Stimulated activated CD8-positive, alpha-beta memory T cell treated with anti-CD3 and anti-CD28 coated beads, Interleukin-15, amount 100 ng/mL, for 24 hours (primary cell): Measurements from ENCODE around the gene SURF1.
"Not testable (repeated sequence)": the region's sequence is repeated elsewhere in the genome, so short reads cannot be mapped to it uniquely, and the experiment has no call there.

Experiments used
- DNase-seq: peaks from one replicate; pipeline ENCODE4 v3.0.0-alpha.2; 2020; ENCODE audit warnings: low read depth

Gene SURF1

DNA sequence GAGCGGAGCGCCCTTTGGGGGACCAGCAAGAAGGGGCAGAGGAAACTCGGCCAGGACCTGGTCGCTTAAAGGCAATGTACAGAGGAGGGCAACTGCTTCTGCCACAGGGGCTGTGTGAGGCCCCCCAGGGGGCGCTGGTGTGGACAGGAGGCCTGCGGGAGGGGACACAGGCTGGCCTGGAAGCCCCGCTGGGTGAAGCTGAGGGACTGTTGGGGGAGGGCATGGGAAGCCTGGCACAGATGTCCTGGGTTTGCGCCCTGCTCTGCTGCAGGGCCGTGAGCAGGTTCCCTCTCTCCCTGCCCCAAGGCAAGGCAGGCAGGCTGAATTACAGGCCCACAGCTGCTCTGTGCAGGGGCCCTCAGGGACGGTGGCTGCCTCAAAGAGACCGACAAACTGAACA lies 13.7 kb downstream of the SURF1 start:
- DNase-seq = no peak

DNA sequence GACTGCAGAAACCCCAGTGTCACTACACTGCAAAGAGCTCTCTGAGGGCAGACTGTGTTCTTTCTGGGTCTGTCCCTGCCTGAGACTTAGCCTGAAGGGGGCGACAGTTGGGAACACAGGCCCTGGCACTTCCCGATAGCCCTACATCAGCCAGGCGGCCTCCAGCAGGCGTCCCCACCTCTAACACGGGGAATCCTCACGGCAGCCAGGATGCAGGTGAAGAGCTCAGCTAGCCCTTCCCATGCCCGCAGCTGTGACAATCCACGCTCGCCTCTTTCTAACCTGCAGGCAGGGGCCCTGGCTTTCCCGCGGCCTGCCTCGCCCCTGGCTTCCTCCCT lies 14.2 kb downstream of the SURF1 start:
- DNase-seq = no peak

DNA sequence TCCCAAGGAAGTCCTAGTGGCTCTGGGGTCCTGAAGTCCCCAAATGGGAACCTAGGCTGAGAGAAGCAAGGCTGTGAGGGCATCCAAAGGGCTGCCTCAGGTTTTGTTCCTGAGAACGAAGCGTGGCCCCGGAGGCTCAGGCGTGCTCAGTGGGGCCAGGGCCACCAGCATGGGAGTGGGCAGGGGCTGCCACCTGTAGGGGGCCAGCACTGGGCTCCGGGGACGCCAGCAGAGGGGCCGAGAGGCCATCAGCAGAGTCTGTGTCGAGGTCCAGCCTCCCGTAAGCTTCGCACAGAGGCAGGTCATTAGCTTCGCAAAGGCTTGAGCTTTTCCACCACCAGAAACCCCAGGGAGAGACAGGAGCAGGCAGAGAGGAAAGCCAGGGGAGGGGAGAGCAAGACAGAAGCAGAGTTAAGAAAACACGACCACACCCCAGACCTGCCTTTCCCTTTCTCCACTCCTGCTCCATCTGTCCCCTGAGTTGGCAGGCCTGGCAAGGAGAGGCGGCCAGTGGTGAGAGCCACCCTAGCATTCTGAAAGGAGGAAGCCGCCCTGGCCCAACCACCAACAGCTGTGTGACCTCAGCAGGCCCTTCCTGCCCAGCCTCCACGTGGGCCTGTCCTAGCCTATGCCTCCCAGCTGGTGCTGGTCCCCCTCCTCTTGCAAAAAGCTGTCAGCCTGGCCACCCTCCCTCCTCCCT lies 14.8 kb downstream of the SURF1 start:
- no peak for DNase-seq

DNA sequence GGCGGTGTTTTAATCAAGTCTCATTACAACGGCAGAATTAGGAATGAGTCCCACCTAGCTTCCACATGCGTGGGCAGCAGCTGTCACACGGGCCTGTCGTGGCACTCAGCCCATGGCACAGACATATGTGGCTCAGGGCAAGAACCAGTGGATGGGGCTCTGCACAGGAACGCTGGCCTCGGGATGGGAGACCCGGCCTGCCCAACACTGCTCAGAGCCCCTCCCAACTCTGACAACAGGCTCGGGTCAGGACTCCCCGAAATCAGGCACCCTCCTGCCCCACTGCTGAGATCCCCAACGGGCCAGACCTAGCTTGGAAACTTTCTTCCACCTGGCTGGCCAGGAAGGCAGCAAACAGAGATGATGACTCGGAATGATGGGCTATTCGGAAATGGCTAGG lies 15.4 kb downstream of the SURF1 start:
- DNase-seq = no peak

DNA sequence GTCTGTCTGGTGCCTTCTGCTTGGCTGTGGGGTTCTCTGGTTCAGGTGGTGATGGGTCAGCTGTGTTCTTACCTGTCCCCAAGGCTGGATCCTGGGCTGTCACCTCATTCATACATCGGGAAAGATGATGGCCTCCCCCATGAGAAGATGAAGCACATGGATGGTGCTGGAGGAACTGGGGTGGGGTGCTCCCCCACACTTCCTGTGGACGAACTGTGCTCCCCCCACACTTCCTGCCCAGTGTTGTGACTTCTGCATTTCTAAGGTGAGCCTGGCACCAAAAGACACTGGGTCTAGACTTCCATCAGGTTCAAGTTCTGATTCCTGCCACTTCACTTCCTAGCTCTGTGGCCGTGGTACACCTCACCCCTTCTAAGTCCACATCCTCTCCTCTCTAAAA lies 16.0 kb downstream of the SURF1 start:
- DNase-seq = no peak

DNA sequence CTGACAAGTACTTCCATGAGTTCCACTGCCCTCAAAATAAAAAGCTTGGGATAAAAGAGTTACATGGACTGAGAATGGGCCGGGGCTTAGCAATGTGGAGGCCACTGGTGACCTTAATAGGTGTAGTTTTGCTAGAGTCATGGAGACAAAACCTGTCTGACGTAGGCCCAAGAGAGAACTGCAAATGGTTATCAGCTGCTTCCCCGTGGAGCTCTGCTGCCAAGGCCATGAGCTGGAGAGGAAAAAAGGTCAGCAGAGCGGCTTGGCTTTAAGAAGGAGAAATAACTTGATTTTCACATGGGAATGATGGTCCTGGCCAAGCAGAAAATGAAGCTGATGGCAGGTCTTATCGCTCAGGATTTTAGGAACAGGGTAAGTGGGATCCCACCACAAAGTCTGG lies 16.6 kb downstream of the SURF1 start:
- no peak for DNase-seq

DNA sequence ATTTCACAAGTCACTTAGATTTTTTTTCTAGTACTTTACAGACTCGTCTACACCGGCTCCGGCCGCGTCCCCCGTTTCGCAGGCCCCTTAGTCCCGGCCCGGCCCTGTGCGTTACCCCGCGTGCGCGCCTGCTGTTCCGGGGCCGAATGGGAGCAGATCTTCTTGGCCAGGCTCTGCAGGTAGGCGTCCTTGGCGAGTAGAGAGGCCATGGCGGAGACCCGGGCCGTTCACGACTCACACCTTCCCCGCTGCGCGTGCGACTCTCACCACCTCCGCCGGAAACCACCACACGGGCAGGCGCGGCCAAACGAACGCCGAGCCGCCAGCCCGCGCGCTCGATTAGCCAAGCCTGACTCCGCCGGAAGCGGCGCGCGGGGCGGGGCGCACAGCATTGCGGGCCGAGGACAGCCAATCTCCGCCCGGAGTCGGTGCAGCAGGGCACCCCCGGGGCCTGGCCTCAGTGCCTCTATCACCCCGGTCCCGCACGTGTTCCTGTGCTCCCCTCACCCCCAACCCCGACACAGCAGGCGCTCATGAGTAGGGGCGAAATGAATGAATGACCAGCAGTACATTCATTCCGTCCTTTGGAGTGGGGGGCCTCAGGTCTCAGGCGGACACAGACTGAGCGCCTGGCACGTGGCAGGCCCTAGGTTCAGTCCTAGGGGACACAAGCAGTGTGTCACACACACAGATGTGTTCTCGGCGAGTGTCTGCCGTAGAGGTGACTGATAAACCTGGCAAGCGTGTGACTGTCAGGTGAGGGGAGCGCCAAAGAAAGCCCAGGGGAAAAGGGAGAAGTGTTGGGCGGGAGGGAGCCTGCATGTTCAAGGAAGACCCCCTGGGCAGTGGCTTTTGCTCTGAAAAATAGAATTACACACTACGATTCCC lies 20.1 kb downstream of the SURF1 start, which contains the start of gene SURF6:
Gene SURF6, minus strand, starts transcription at position 265 of the 888 bp plus-strand sequence. Its CDS starts 56 bp downstream, at position 209.
- peak; percentile 87 for DNase-seq

DNA sequence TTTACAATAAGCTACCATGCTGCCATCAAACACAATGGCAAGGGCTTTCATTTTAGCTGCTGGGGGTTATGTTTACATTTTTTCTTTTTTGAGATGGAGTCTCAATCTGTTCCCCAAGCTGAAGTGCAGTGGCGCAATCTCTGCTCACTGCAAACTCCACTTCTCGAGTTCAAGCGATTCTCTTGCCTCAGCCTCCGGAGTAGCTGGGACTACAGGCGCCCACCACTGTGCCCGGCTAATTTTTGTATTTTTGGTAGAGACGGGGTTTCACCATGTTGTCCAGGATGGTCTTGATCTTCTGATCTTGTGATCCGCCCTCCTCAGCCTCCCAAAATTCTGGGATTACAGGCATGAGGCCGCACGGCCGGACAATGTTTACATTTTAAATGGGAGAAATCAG lies 21.4 kb downstream of the SURF1 start:
- DNase-seq = not testable (repeated sequence)

DNA sequence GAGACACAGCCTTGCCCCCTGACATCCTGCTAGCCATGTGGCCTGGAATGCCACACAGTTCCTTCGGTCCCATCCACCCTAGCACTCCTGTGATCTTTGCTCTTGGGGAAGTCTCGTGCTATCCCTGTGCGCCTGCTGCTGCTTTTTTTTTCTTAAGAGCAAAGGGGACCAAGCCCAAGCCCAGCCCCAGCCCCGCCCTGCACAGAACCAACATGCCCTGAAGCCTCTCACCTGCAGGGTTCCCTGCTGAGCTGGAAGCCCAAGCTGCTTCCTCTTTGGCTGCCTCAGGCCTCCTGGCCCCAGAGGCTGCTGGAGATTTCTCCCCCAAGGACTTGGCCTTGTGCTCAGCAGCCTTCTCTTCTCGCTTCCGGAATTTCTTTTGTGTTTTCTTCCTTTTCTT lies 22.1 kb downstream of the SURF1 start:
- DNase-seq = no peak

DNA sequence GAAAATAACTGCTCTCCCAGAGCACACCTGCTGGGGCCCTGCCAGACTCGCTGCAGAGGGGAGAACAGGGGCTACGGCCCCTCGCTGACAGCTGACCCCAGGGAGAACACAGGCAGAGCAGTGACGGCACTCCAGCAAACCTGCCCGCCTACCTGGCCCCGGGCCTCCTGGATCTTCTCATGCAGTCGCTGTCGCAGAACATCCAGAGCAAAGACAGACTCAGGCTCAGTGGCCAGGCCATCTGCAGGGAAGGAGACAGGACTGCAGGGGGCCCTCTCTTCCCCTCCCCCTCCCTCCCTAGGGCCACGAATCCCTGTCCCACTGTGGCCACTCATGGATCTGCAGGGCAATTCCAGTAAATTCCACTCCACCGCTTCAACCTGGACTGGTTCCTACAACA lies 22.7 kb downstream of the SURF1 start:
- no peak for DNase-seq

DNA sequence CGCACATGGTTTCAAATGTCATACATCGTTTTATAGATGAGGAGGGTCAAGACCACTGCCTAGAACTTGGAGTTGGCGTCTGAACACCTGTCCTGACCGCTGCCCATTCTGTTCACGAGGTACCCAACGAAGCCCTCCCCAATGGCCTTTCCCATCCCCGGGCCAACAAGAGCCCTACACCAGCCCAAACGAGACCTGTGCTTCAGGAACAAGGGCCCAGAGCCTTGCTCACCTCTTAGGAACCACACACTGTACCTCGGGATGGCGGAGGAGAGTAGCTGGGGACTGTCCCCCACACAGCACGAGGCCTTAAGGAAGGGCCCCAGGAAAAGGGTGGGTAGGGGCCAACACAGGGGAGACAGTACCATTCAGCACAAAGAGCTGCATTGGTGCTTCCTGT lies 23.3 kb downstream of the SURF1 start:
- DNase-seq = no peak

DNA sequence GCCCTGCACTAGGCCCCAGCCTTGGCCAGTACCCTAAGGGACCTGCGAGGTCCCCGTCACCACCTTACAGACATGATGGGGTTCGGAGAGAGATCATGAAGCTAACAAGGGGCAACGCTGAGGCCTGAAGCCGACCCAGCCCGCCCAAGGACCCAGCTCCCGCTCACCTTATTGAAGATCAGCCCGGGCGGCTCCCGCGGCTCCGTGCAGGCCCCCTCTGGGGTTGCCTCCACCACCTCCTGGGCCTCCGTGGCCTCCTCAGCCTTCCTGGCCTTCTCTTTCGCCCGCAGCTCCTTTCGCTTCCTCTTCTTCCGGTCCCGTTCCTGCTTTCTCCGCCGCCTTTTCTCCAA lies 23.9 kb downstream of the SURF1 start:
- DNase-seq = no peak

DNA sequence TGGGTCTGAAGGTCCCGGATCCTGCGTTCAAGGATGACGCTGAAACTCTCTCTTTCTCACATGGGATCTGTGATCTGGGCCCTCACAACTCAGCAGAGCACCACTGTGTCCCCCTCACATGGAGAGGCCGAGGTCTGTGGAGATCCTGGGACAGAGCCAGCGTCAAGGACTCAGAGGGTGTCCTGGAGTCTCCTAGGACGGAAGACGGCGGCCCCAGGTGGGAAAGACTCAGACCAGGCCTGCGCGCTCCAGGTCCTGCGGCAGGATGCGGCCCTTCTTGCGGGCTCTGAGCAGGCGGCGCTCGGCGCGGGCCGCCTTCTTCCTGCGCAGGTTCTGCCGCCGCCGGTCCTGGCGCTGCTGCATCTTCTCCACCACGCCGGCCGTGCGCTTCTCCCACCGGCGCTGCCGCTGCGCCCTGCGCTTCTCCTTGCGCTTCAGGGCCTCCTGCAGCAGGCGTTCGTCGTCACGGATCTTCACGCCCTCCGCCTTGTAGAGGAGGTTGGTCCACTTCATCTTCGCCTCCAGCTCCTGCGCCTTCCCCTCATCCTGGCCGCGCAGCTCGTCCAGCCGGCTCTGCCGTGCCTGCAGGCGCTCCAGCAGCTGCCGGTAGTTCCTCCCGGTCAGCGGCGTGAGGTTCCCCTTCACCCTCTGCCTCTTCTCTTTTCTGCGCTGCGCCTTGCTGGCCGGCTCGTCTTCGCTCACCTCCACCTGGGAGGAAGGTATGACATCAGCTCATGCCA lies 24.5 kb downstream of the SURF1 start:
- DNase-seq = no peak

DNA sequence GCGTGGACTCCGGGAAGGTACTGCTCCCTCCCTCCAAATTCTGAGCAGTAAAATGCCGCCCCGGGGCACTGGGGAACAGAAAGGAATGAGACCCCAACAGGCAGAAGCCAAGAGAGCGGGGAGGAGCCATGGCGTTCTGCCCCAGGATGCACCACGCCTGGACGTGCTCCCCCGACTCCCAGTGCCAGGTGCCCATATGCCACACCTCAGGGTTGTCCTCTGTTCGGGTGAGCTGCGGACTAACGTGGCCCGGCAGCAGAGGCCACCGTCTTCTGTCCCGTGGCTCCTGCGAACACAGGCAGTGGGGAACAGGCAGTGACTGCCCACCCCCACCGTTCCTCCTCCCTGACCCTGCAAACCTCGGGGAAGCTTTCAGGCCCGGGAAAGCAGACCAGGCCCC lies 25.1 kb downstream of the SURF1 start:
- no peak for DNase-seq

DNA sequence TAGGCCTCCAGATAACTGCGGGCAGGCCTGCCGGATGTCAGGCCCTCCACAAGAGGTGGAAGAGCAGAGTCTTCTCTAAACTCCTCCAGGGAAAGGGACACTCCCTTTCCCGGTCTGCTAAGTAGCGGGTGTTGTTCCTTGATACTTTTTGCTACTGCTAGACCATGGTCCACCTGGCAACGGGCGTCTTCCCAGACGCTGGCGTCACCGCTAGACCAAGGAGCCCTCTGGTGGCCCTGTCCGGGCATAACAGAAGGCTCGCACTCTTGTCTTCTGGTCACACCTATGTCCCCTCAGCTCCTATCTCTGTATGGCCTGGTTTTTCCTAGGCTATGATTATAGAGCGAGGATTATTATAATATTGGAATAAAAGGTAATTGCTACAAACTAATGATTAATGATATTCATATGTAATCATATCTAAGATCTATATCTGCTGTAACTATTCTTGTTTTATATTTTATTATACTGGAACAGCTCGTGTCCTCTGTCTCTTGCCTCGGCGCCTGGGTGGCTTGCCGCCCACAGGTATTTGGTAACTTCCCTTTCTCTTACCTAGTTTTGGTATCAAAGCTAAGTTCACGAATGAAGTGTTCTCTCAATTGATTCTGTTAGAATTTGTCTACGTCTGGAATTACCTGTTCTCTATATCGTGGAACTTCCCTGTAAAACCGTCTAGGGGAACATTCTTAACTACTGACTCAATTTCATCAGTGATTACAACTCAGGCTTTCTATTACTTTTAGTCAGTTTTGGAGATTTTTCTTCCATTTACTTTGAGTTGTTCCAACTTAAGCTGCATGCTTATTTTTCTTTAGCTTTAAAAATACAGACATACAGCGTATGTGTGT lies 26.8 kb downstream of the SURF1 start:
- not testable (repeated sequence) for DNase-seq

DNA sequence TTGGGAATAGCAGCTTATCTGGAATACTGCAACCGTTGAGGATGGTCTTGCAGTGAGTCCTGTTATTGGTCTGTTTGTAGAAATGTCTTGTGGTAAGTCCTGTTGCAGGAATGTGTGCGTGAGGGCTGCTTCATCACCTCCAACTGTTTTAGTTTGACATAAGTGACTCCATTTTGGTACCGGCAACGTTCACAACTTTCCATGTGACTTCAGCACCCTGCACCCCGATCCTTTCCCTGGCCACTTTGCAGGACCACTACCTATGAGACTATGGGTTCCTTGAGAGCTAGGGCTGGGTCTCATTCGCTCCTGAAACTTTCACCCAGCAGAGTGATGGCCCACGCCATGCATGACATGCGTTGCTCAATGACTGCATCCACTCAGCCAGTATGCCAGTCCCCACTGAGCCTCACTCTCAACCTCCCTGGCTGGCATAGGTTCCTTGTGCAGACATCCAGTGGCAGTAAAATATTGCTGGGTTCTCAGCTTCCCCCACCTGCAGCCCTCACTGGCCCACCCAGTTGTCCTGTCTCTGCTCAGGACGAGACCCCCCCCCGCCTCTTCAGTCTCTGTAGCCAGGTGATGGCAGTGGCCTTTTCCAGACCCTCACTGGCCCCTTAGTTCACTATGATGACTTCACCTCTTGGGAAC lies 28.3 kb downstream of the SURF1 start:
- no peak for DNase-seq

DNA sequence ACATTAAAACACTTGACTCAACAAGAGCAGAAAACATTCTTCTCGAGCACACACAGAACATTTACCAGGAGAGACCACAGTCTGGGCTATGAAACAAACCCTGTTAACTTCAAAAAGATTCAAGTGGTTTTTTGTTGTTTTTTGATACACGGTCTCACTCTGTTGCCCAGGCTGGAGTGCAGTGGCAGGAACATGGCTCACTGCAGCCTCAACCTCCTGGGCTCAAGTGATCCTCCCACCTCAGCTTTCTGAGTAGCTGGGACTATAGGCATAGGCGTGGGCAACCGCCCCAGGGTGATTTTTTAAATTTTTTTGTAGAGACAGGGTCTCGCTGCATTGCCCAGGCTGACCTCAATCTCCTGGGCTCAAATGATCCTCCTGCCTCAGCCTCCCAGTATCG lies 29.3 kb downstream of the SURF1 start:
- not testable (repeated sequence) for DNase-seq

DNA sequence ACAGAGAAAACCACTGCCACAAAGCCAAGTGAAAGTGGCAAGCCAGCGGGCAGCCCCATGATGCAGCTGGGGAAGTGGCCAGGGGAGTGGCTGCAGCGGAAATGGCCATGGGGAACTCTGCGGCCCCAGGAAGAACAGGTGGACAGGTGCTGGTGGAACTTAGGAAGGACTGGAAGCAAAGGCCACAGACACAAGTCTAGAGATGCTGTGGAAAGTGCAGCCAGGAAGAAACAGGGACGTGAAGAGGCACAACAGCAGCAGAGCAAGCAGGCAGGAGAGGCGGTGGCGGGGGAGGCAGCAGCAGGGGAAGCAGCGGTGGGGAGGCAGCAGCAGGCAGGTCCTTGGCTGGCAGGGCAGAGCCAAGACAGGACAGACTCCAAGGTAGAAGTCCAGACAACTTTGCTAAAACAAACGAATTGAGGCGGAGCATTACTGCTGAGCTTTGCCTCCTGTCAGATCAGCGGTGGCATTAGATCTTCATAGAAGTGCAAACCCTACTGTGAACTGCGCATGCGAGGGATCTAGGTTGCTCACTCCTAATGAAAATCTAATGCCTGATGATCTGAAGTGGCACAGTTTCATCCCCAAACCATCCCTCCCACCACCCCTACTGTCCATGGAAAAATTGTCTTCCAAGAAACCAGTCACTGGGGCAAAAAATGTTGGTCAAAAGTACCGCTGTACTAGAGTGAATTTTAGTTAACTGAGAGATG lies 32.1 kb downstream of the SURF1 start:
- no peak for DNase-seq

DNA sequence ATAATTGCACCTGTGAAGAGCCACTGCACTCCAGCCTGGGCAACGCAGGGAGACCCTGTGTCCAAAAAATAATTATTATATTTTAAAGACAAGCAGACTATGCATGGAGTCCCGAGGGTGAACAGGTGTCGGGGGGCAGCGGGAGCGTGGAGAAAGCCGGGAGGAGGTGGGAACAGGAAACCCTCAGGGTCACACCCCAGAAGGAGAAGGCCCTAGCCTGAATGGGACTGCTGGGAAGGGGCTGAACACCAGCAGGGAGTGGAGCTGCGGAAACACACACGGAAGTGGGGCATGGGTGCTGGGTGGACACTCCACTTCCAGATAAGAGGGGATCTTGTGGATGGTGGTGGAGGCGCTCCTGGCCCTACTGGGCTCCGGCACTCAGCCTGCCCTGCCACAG lies 33.1 kb downstream of the SURF1 start:
- DNase-seq = no peak

DNA sequence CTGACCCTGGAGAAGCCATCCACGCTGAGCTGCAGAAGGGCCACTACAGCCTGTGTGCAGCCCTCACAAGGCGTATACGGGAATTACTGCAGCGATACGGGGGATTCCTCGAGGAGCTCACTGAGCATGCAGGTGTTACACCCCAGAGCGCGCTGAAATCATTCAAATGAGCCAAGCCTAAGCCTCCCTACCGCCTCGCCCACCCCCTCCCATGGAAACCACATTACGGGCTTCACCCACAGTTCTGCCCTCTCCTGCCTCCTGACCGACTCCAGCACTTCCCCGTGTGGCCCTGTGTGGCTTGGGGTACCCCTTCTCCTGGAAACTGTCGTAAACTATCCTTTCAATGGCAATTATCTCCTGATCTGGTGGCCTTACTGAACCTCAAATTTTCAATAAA lies 33.6 kb downstream of the SURF1 start:
- no peak for DNase-seq

DNA sequence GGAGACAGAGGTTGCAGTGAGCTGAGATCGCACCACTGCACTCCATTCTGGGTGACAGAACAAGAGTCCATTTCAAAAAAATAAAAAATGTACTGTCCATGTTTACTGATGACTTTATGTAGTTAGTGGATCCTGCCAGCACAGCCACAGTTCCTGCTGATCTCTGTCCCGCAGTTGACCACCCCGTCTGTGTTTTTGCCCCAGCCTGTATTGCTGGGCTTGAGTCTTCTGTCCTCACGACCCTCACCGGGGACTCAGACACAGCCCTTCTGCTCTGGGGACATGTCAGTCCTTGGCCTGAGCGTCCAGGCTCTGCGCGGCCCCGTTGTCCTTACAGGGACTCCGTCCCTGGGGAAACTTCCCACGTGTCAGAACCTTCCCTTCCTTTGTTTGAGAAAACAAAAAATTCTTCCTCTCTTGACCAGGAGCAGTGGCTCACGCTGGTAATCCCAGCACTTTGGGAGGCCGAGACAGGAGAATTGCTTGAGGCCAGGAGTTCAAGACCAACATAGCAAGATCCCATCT lies 34.8 kb downstream of the SURF1 start:
- no peak for DNase-seq
